ENCODE measurements around the gene MAP3K10.

- TF ChIP-seq SIN3A (IDR thresholded peaks at IDR 0.05; ENCODE audit: borderline replicate concordance, insufficient read depth, low read depth, low read length) (no peak), CTCF (IDR thresholded peaks at IDR 0.05) (no peak)
Observed at GRCh38 chr19:40263440-40264313, 72.5 kb downstream of the MAP3K10 start.

Measured in Panc1 (cell line).